GM12873 (cell line): ENCODE data around the gene NDUFS2.

Experiments used
- TF ChIP-seq, protein P1 (sequence below): IDR thresholded peaks from 2 replicates; pipeline ENCODE4 v1.5.1; 2012; ENCODE audit warnings: low read depth, mild to moderate bottlenecking, moderate library complexity, low read length, control low read depth; ENCODE audit not compliant: insufficient read depth; ENCODE audit errors: missing control alignments

Gene NDUFS2

DNA sequence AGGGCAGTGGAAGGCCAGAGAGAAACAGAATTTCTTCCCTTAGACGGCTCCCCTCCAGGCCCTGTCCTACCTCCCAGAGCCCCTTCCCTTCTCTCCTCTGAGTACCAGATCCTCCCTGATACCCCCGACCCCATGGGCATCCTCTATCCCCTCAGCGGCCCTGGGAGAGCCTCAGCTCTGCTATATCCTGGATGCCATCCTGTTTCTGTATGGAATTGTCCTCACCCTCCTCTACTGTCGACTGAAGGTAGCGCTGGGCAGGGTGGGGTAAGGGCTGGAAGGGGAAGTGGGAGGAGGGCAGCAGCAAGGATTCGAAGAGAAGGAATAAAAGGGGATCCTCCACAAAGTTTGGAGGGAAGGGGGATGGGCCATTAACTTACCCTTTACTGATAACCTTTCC lies 15.7 kb downstream of the NDUFS2 start:
- TF ChIP-seq, protein P1, sequence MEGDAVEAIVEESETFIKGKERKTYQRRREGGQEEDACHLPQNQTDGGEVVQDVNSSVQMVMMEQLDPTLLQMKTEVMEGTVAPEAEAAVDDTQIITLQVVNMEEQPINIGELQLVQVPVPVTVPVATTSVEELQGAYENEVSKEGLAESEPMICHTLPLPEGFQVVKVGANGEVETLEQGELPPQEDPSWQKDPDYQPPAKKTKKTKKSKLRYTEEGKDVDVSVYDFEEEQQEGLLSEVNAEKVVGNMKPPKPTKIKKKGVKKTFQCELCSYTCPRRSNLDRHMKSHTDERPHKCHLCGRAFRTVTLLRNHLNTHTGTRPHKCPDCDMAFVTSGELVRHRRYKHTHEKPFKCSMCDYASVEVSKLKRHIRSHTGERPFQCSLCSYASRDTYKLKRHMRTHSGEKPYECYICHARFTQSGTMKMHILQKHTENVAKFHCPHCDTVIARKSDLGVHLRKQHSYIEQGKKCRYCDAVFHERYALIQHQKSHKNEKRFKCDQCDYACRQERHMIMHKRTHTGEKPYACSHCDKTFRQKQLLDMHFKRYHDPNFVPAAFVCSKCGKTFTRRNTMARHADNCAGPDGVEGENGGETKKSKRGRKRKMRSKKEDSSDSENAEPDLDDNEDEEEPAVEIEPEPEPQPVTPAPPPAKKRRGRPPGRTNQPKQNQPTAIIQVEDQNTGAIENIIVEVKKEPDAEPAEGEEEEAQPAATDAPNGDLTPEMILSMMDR, result no peak

DNA sequence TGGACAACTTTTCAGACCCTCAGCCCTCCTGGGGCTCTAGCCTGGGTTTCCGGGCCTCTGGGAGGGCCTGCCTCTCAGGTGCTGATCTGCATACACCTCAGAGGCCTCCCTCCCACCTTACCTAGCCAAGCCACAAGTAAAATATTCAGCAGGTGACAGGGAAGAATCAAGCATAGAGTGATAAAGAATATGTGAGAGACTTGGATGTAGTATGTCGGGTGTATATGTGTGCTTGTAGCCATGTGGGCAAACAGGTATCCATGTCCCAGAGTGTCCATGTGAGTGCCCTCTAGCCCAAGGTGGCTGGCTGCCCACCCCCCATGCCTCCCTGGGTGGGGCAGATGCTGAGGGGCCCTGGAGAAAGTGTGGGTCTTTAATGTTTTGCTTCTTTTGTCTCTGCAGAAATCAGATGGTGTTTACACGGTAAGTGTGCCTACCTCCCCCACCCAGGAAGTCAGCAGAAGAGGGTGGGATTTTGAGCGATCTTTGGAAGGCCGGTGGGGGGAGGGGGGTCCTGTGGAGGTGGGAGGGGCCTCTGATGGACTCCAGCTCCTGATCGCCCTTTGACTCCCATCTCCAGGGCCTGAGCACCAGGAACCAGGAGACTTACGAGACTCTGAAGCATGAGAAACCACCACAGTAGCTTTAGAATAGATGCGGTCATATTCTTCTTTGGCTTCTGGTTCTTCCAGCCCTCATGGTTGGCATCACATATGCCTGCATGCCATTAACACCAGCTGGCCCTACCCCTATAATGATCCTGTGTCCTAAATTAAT lies 16.3 kb downstream of the NDUFS2 start:
- TF ChIP-seq, protein P1, result no peak

DNA sequence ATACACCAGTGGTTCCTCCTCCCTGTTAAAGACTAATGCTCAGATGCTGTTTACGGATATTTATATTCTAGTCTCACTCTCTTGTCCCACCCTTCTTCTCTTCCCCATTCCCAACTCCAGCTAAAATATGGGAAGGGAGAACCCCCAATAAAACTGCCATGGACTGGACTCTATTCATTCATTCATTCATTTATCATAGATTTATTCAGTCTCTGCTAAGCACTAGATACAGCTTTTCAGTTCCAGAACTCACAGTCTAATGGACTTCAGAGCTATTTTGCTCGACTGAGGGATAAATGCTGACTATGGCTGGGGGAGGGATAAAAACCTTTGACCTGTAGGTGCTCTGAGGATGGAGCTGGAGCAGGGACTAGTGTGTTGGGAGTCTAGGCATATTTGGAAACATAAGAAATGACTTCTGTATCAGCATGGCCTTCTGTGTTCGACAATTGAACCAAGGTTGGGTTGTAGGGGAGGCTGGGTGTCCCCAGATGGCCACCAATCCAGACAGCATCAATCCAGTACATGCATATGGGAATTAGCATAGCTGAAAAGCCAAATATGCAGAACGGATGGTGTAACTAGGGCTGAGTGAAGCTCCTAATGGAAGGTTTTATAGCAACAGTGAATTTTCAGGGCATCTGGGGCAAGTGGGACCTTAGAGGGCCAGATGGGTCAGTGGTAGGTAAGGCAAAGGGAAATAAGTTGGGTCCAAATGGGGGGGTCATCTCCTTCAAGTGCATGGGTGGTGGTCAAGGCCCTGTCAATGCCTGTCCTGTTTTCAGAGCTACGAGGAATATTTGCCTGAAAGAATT lies 17.1 kb downstream of the NDUFS2 start:
- TF ChIP-seq, protein P1, result no peak

DNA sequence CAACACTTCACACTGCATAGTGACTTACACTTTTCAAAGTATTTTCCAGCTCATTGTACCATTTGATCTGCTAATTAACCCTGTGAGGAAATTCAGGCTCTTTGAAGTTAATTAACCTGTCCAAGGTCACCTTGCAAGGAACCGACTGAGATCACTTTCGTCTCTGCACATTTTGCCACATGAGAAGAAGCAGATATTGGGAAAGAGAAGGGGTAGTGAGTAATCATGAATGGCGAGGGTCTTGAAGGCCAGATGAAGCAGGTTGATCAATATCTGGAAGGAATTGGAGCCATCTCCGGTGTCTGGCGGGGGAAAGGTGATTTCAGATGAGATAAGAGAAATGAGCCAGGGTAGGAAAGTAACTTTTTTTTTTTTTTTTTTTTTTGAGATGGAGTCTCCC lies 17.8 kb downstream of the NDUFS2 start:
- TF ChIP-seq, protein P1, result no peak

DNA sequence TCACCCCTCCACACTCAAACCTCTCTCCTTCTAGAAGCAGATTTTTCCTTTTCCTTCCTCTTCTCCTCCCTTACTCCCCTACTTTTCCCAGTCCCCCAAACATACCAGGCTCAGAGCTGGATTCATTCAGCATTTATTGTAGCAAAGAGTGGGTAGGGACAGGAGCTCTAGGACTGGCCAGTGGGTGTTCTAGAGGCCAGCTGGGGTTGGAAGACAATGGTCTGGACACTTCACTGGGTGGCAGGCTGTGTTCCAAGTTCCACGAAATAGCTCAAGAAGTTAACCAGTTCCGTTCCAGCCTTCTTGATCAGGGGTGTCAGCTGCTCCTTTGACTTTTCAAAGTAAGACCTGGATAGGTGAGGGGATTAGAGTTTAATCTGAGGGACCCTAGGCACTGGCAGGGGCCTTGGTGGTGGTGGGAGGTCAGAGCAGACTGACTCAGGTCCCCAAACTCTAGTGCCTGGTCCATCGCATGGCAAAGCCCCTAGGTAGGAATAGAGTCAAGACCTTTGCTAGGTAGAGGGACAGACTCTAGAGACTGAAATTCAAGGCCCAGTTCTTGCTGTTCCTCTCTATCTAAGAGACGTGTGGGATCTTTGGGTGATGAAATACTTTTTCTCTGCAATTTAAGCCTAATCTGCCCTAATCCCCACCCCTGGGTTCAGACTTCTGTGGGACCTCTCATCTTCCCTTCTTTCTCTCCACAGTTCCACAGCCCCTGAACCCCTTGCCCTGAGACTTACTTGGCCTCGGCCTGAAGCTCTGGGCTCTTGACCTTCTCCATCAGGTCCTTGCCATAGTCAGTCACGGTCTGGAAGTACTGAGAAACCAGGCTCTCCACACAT lies 20.2 kb downstream of the NDUFS2 start:
- TF ChIP-seq, protein P1, result no peak

DNA sequence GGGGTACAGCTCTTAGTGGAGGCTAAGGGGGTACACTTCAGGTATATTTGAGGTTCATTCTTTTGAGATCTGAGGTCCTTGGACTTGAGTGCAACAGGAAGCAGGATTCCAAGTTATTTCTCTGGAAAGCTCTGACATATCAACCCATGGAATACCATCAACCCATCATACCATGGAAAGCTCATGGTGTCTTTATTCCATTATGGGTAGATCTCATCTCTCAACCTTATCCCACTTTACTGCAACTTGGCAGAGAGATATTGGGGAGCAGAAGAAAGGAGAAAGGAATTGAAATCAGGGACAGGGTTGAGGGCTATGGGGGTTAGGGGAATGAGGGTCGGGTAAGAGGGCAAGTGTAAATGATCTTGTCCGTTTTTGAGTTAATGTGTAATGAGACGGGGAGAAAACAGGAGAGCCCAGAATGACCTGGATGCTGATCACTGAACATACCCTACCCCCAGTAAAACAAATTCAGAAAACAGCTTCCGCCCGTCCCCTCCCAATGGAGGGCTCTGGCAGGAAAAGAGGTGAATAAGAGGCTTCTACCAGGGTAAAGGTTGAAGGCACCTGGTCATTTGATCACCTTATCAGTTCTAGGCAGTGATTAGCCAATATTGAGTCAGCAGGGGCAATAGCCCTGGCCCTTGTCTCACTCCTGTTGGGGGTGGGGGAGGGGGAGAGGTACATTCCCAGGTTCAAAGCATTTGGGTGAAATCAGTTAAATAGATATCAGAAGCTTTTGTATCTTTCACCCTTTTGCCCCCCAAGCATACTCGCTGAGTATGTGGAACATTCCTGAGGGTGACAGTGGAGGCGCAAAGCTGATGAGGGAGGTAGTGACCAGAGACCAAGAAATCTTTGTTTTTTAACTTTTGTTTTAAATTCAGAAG lies 21.9 kb downstream of the NDUFS2 start:
- TF ChIP-seq, protein P1, result no peak
